Thyroid gland (tissue), 4 donors: ENCODE measurements around the gene PTGER4.

ENCODE experiments used
- POLR2A ChIP-seq, 2 donors: fragments of 450-650 bp; IDR thresholded peaks; one replicate each; pipeline ENCODE4 v1.6.1; 2017; ENCODE audit warnings: antibody characterized with exemption in 2 of 2, mild to moderate bottlenecking in 2 of 2, moderate library complexity in 1 of 2
- TF ChIP-seq, protein P1 (sequence below), 6 experiments: fragments of 200-600 bp in 3 of 6; fragments of 450-650 bp in 3 of 6; sonication (generic) in 3 of 6; IDR thresholded peaks; one replicate each; pipeline ENCODE4 v1.5.1; 2016 to 2019; ENCODE audit warnings: antibody characterized with exemption in 6 of 6, mild to moderate bottlenecking in 2 of 6, inconsistent platforms in 1 of 6, moderate library complexity in 1 of 6

DNA sequence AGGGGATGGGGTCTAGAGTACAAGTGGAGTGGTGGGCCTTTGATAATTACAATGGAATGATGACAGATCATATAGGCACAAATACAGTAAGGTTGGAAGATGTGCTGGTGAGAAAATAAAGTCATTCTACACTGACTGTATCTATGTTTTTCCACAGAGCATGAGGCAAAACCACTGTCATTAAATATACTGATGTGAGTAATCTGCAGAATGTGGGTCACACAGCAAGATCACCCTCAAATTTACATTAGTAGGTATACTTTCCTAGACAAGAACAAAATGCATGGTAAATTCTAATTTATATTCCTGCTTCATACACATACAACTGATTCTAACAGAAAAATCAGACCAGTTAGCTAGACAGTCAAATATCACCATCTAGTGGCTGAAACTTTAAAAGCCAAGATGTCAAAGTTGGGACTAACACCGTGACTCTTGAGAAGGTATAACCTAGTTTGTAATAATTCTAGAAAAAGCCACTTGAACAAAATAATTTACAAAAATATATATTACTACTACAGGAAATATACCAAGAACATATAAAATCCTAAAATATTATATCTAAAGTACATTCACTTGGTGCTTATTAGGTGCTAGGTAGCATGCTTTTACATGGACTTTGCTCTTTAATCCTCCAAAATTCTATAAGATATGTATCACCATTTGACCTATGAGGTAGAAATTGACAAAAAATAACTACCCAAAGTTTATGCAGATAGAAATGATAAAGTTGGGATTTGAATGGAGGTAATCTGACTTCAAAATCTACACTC is 56.6 kb downstream of the PTGER4 start:
- no peak for TF ChIP-seq POLR2A (IDR thresholded peaks at IDR 0.05)
- TF ChIP-seq, protein P1, sequence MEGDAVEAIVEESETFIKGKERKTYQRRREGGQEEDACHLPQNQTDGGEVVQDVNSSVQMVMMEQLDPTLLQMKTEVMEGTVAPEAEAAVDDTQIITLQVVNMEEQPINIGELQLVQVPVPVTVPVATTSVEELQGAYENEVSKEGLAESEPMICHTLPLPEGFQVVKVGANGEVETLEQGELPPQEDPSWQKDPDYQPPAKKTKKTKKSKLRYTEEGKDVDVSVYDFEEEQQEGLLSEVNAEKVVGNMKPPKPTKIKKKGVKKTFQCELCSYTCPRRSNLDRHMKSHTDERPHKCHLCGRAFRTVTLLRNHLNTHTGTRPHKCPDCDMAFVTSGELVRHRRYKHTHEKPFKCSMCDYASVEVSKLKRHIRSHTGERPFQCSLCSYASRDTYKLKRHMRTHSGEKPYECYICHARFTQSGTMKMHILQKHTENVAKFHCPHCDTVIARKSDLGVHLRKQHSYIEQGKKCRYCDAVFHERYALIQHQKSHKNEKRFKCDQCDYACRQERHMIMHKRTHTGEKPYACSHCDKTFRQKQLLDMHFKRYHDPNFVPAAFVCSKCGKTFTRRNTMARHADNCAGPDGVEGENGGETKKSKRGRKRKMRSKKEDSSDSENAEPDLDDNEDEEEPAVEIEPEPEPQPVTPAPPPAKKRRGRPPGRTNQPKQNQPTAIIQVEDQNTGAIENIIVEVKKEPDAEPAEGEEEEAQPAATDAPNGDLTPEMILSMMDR (IDR thresholded peaks at IDR 0.05), result peak in 5 of 6 experiments; percentile 37 to 77 (median 61)
